HCT116 (cell line): ENCODE data around the gene KIF13A. TPM values are rescaled to one million over a fixed set of nuclear protein-coding genes. Genes with fewer than 3 reads are reported as not detected.

Experiments used
- ATAC-seq: fragments of 200-7000 bp; cut with Tn5 transposase; 2 replicates; pipeline ENCODE4 v1.9.1; 2020; ENCODE audit warnings: mild to moderate bottlenecking, moderate library complexity
- BruUV-seq: library from RNA; stranded (reverse); fragments of 400-500 nt; replicated peaks from 2 replicates; lab custom pipeline; 2021; lab: Mats Ljungman, UMichigan
- CTCF ChIA-PET: fragments of 300-600 bp; sonication (Branson Sonifier 250); formaldehyde crosslinking; loops from one replicate; lab custom pipeline; 2021; ENCODE audit warnings: antibody characterized with exemption; lab: Charles Lee
- POLR2A ChIA-PET: fragments of 300-600, 350-600 bp; sonication (Branson Sonifier 250); formaldehyde crosslinking; loops from one replicate; lab custom pipeline; 2021; ENCODE audit warnings: antibody characterized with exemption; lab: Charles Lee
- RAD21 ChIA-PET, 2 experiments: fragments of 300-600 bp; sonication (Branson Sonifier 250); formaldehyde crosslinking; loops; one replicate each; lab custom pipeline; 2023; ENCODE audit warnings: low total read pairs in 2 of 2; ENCODE audit not compliant: uncharacterized antibody in 2 of 2, unreplicated experiment in 2 of 2, low non-redundant PET in 1 of 2; lab: Charles Lee
- DNase-seq: peaks from one replicate; pipeline ENCODE4 v3.0.0-alpha.2; 2010; ENCODE audit warnings: low read depth, low spot score
- H2AFZ ChIP-seq: fragments of 200-600 bp; shearing (Covaris generic), sonication (generic); 2 replicates; pipeline ENCODE4 v1.6.1; 2017; ENCODE audit warnings: low read depth, mixed run types, mixed read lengths, antibody characterized with exemption, low read length; ENCODE audit not compliant: poor library complexity, severe bottlenecking
- H3K27ac ChIP-seq: 2 replicates; pipeline ENCODE4 v1.5.1; 2012; ENCODE audit warnings: low read depth, low read length
- H3K27me3 ChIP-seq: fragments of 200-600 bp; sonication (generic); 2 replicates; pipeline ENCODE4 v1.6.1; 2016; ENCODE audit warnings: mixed run types, low read length, mixed read lengths; ENCODE audit not compliant: insufficient read depth
- H3K36me3 ChIP-seq, 2 experiments: fragments of 200-500 bp in 1 of 2; fragments of 200-600 bp in 1 of 2; sonication (Bioruptor generic) in 1 of 2; sonication (generic) in 1 of 2; 2 replicates each; pipeline versions ENCODE4 v1.5.1 to v1.6.1; 2014 to 2016; ENCODE audit warnings: low read length in 2 of 2, inconsistent platforms in 1 of 2, mixed read lengths in 1 of 2, mixed run types in 1 of 2; ENCODE audit not compliant: insufficient read depth in 2 of 2, control insufficient read depth in 1 of 2
- H3K4me1 ChIP-seq, 2 experiments: fragments of 200-600 bp in 1 of 2; sonication (generic) in 1 of 2; 2 replicates each; pipeline versions ENCODE4 v1.5.1 to v1.6.1; 2012 to 2017; ENCODE audit warnings: low read length in 2 of 2, inconsistent platforms in 1 of 2, mild to moderate bottlenecking in 1 of 2, mixed read lengths in 1 of 2, mixed run types in 1 of 2, moderate library complexity in 1 of 2; ENCODE audit not compliant: insufficient read depth in 2 of 2, control insufficient read depth in 1 of 2
- H3K4me2 ChIP-seq: fragments of 200-600 bp; sonication (generic); 2 replicates; pipeline ENCODE4 v1.6.1; 2017; ENCODE audit warnings: mixed run types, low read length, mixed read lengths
- H3K4me3 ChIP-seq, 2 experiments: fragments of 200-600 bp in 1 of 2; sonication (generic) in 1 of 2; replicated peaks in 1 of 2; 2 replicates each; pipeline ENCODE4 v1.5.1; 2011 to 2016; ENCODE audit warnings: low read length in 2 of 2, control low read depth in 1 of 2, low read depth in 1 of 2, mild to moderate bottlenecking in 1 of 2, mixed read lengths in 1 of 2, mixed run types in 1 of 2
- H3K79me2 ChIP-seq: fragments of 200-600 bp; sonication (generic); 2 replicates; pipeline ENCODE4 v1.6.1; 2017; ENCODE audit warnings: mild to moderate bottlenecking, mixed run types, low read length, moderate library complexity, mixed read lengths; ENCODE audit not compliant: insufficient read depth
- H3K9ac ChIP-seq: fragments of 200-600 bp; sonication (generic); 2 replicates; pipeline ENCODE4 v1.6.1; 2016; ENCODE audit warnings: low read length, mixed read lengths
- H3K9me2 ChIP-seq: fragments of 200-600 bp; sonication (generic), shearing (Covaris generic); 2 replicates; pipeline ENCODE4 v1.6.1; 2017; ENCODE audit warnings: mixed run types, mild to moderate bottlenecking, moderate library complexity; ENCODE audit not compliant: insufficient read depth
- H3K9me3 ChIP-seq, 2 experiments: fragments of 200-500 bp in 1 of 2; fragments of 200-600 bp in 1 of 2; sonication (Bioruptor generic) in 1 of 2; sonication (generic) in 1 of 2; 2 replicates each; pipeline ENCODE4 v1.6.1; 2014 to 2017; ENCODE audit warnings: low read length in 2 of 2, mixed read lengths in 2 of 2, inconsistent platforms in 1 of 2, low read depth in 1 of 2, mild to moderate bottlenecking in 1 of 2, mixed run types in 1 of 2, moderate library complexity in 1 of 2; ENCODE audit not compliant: control insufficient read depth in 1 of 2, insufficient read depth in 1 of 2
- H4K20me1 ChIP-seq: fragments of 200-600 bp; sonication (generic), shearing (Covaris generic); 2 replicates; pipeline ENCODE4 v1.6.1; 2017; ENCODE audit warnings: mixed run types, mild to moderate bottlenecking, moderate library complexity; ENCODE audit not compliant: insufficient read depth
- ATF3 ChIP-seq: IDR thresholded peaks from 2 replicates; pipeline ENCODE4 v1.6.1; 2012
- CEBPB ChIP-seq: IDR thresholded peaks from 2 replicates; pipeline ENCODE4 v1.6.1; 2012; ENCODE audit warnings: low read depth
- ELF1 ChIP-seq: IDR thresholded peaks from 2 replicates; pipeline ENCODE4 v1.6.1; 2012; ENCODE audit warnings: low read depth, borderline replicate concordance
- EZH2 ChIP-seq: fragments of 200-600 bp; sonication (generic); IDR thresholded peaks from 2 replicates; pipeline ENCODE4 v1.6.1; 2017; ENCODE audit warnings: antibody characterized with exemption, mixed run types
- EZH2phosphoT487 ChIP-seq: fragments of 200-600 bp; IDR thresholded peaks from 2 replicates; pipeline ENCODE4 v1.6.1; 2018; ENCODE audit warnings: antibody characterized with exemption, borderline replicate concordance
- FOSL1 ChIP-seq: IDR thresholded peaks from 2 replicates; pipeline ENCODE4 v1.6.1; 2012; ENCODE audit warnings: low read depth
- MAX ChIP-seq: IDR thresholded peaks from 2 replicates; pipeline ENCODE4 v1.6.1; 2012
- POLR2AphosphoS5 ChIP-seq: IDR thresholded peaks from 2 replicates; pipeline ENCODE4 v1.6.1; 2011; ENCODE audit warnings: mild to moderate bottlenecking, low read depth, low read length, moderate library complexity
- RAD21 ChIP-seq: IDR thresholded peaks from 2 replicates; pipeline ENCODE4 v1.6.1; 2012; ENCODE audit warnings: low read depth, mild to moderate bottlenecking
- SIN3A ChIP-seq: IDR thresholded peaks from 2 replicates; pipeline ENCODE4 v1.6.1; 2012; ENCODE audit warnings: low read depth
- SP1 ChIP-seq: IDR thresholded peaks from 2 replicates; pipeline ENCODE4 v1.6.1; 2012; ENCODE audit warnings: low read depth
- SRF ChIP-seq: IDR thresholded peaks from 2 replicates; pipeline ENCODE4 v1.6.1; 2012; ENCODE audit warnings: low read depth
- TCF7L2 ChIP-seq: IDR thresholded peaks from 2 replicates; pipeline ENCODE4 v1.7.0; 2011; ENCODE audit warnings: borderline replicate concordance, inconsistent platforms; ENCODE audit not compliant: insufficient read depth, insufficient read length; ENCODE audit errors: extremely low read depth
- ZFX ChIP-seq: fragments of 450-650 bp; IDR thresholded peaks from 2 replicates; pipeline ENCODE4 v1.6.1; 2017
- intact Hi-C: fragments of 100-400 bp; cut with micrococcal nuclease; formaldehyde crosslinking; loops from 2 replicates; pipeline ENCODE4 v1.10.0; 2022
- total RNA-seq: library from RNA; stranded (reverse); gene quantifications from one replicate; pipeline ENCODE4 v1.2.1, GENCODE V29; 2021; ENCODE audit not compliant: unreplicated experiment
- TF ChIP-seq, protein P1 (sequence below): IDR thresholded peaks from 2 replicates; pipeline ENCODE4 v1.6.1; 2012; ENCODE audit warnings: low read depth
- TF ChIP-seq, protein P2 (sequence below): IDR thresholded peaks from 2 replicates; pipeline ENCODE4 v1.6.1; 2011; ENCODE audit warnings: mild to moderate bottlenecking, low read length, moderate library complexity; ENCODE audit not compliant: insufficient replicate concordance; ENCODE audit errors: extremely low read depth
- TF ChIP-seq, protein P3 (sequence below), 3 experiments: fragments of 200-600 bp in 1 of 3; sonication (generic) in 1 of 3; IDR thresholded peaks in 2 of 3; conservative IDR thresholded peaks in 1 of 3; 2 replicates each; pipeline ENCODE4 v1.5.1; 2012 to 2017; ENCODE audit warnings: low read depth in 2 of 3, low read length in 2 of 3, antibody characterized with exemption in 1 of 3, borderline replicate concordance in 1 of 3, control low read depth in 1 of 3, mild to moderate bottlenecking in 1 of 3, mixed read lengths in 1 of 3, mixed run types in 1 of 3, moderate library complexity in 1 of 3; ENCODE audit not compliant: insufficient read depth in 1 of 3

The KIF13A gene
- total RNA-seq, 1 experiment from 2014 or later = 23.1 TPM

- H3K9me2 ChIP-seq = no peaks in the 10 kb centered on the region
- no TSS peak for BruUV-seq
- no peaks in the 10 kb centered on the region for H3K4me1 ChIP-seq
- ChIA-PET RAD21 (no interaction called here), POLR2A (no interaction called here), CTCF (no interaction called here)
- H3K27me3 ChIP-seq = no peaks in the 10 kb centered on the region
- no peaks in the 10 kb centered on the region; the same call in 1 of the 2 replicates for H3K79me2 ChIP-seq
- H3K4me2 ChIP-seq = no peak overlapping the region
- no peak for DNase-seq
- H4K20me1 ChIP-seq = no peaks in the 10 kb centered on the region
- no peaks in the 10 kb centered on the region for H3K9me3 ChIP-seq
- no peak overlapping the region for H3K27ac ChIP-seq
- no peaks in the 10 kb centered on the region for H3K36me3 ChIP-seq
- no peak overlapping the region for H3K9ac ChIP-seq
- no peak overlapping the region for H2AFZ ChIP-seq
- intact Hi-C loops = no loop called here
- no peak for TF ChIP-seq EZH2phosphoT487
- no peak for TF ChIP-seq RAD21
- TF ChIP-seq ELF1 = no peak
- TF ChIP-seq SIN3A = no peak
- no peak for TF ChIP-seq TCF7L2
- TF ChIP-seq CEBPB = no peak
- TF ChIP-seq FOSL1 = no peak
- TF ChIP-seq ATF3 = no peak
- TF ChIP-seq, protein P1, sequence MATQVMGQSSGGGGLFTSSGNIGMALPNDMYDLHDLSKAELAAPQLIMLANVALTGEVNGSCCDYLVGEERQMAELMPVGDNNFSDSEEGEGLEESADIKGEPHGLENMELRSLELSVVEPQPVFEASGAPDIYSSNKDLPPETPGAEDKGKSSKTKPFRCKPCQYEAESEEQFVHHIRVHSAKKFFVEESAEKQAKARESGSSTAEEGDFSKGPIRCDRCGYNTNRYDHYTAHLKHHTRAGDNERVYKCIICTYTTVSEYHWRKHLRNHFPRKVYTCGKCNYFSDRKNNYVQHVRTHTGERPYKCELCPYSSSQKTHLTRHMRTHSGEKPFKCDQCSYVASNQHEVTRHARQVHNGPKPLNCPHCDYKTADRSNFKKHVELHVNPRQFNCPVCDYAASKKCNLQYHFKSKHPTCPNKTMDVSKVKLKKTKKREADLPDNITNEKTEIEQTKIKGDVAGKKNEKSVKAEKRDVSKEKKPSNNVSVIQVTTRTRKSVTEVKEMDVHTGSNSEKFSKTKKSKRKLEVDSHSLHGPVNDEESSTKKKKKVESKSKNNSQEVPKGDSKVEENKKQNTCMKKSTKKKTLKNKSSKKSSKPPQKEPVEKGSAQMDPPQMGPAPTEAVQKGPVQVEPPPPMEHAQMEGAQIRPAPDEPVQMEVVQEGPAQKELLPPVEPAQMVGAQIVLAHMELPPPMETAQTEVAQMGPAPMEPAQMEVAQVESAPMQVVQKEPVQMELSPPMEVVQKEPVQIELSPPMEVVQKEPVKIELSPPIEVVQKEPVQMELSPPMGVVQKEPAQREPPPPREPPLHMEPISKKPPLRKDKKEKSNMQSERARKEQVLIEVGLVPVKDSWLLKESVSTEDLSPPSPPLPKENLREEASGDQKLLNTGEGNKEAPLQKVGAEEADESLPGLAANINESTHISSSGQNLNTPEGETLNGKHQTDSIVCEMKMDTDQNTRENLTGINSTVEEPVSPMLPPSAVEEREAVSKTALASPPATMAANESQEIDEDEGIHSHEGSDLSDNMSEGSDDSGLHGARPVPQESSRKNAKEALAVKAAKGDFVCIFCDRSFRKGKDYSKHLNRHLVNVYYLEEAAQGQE = no peak
- no peak for TF ChIP-seq POLR2AphosphoS5
- TF ChIP-seq MAX = no peak
- no peak for TF ChIP-seq EZH2
- TF ChIP-seq SP1 = no peak
- TF ChIP-seq, protein P2, sequence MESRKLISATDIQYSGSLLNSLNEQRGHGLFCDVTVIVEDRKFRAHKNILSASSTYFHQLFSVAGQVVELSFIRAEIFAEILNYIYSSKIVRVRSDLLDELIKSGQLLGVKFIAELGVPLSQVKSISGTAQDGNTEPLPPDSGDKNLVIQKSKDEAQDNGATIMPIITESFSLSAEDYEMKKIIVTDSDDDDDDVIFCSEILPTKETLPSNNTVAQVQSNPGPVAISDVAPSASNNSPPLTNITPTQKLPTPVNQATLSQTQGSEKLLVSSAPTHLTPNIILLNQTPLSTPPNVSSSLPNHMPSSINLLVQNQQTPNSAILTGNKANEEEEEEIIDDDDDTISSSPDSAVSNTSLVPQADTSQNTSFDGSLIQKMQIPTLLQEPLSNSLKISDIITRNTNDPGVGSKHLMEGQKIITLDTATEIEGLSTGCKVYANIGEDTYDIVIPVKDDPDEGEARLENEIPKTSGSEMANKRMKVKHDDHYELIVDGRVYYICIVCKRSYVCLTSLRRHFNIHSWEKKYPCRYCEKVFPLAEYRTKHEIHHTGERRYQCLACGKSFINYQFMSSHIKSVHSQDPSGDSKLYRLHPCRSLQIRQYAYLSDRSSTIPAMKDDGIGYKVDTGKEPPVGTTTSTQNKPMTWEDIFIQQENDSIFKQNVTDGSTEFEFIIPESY = no peak
- TF ChIP-seq, protein P3, sequence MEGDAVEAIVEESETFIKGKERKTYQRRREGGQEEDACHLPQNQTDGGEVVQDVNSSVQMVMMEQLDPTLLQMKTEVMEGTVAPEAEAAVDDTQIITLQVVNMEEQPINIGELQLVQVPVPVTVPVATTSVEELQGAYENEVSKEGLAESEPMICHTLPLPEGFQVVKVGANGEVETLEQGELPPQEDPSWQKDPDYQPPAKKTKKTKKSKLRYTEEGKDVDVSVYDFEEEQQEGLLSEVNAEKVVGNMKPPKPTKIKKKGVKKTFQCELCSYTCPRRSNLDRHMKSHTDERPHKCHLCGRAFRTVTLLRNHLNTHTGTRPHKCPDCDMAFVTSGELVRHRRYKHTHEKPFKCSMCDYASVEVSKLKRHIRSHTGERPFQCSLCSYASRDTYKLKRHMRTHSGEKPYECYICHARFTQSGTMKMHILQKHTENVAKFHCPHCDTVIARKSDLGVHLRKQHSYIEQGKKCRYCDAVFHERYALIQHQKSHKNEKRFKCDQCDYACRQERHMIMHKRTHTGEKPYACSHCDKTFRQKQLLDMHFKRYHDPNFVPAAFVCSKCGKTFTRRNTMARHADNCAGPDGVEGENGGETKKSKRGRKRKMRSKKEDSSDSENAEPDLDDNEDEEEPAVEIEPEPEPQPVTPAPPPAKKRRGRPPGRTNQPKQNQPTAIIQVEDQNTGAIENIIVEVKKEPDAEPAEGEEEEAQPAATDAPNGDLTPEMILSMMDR (IDR thresholded peaks at IDR 0.05 in 2 of 3, conservative IDR thresholded peaks at IDR 0.05 in 1 of 3; ENCODE audit: borderline replicate concordance in 1 of 3, insufficient read depth in 1 of 3, low read depth in 2 of 3, low read length in 2 of 3) = no peak
- TF ChIP-seq ZFX = no peak
- no peak for TF ChIP-seq SRF
- H3K4me3 ChIP-seq = no peak overlapping the region
- ATAC-seq = no peak
These were observed 55.0 kb downstream of the KIF13A start for GRCh38 chr6:17932330-17932852.
